Endothelial cell of umbilical vein (primary cell): ENCODE measurements around the gene CTXN2. TPM values are rescaled to one million over a fixed set of nuclear protein-coding genes. Genes with fewer than 3 reads are reported as not detected.

ENCODE experiments used
- BruUV-seq: library from RNA; stranded (reverse); fragments of 400-500 nt; replicated peaks from 2 replicates; lab custom pipeline; 2021; lab: Mats Ljungman, UMichigan
- CTCF ChIA-PET: fragments of 300-600, 350-600 bp; sonication (Branson Sonifier 250); formaldehyde crosslinking; loops from one replicate; lab custom pipeline; 2021; ENCODE audit warnings: antibody characterized with exemption, inconsistent platforms; lab: Charles Lee
- POLR2A ChIA-PET: fragments of 300-600, 350-600 bp; sonication (Branson Sonifier 250); formaldehyde crosslinking; loops from one replicate; lab custom pipeline; 2021; ENCODE audit warnings: antibody characterized with exemption, inconsistent platforms; lab: Charles Lee
- DNase-seq: peaks from one replicate; pipeline ENCODE4 v3.0.0-alpha.2; 2011; ENCODE audit warnings: low read depth, low spot score
- FAIRE-seq: peaks from 2 replicates; lab custom pipeline; 2011; peaks lifted over from hg19 to GRCh38; lab: Jason Lieb, UNC
- H2AFZ ChIP-seq: 2 replicates; pipeline ENCODE4 v1.6.0; 2012; ENCODE audit warnings: low read depth, low read length, control low read depth, inconsistent platforms
- H3K27ac ChIP-seq: 2 replicates; pipeline ENCODE4 v1.5.1; 2011; ENCODE audit warnings: low read depth, mild to moderate bottlenecking, control low read depth, low read length, moderate library complexity; ENCODE audit not compliant: insufficient read depth
- H3K27me3 ChIP-seq, 2 experiments: 2 replicates each; pipeline versions ENCODE4 v1.6.0 to v1.6.1; 2011; ENCODE audit warnings: low read length in 2 of 2, mixed read lengths in 1 of 2; ENCODE audit not compliant: control insufficient read depth in 2 of 2, insufficient read depth in 2 of 2
- H3K36me3 ChIP-seq, 2 experiments: 2 replicates in 1 of 2; 3 replicates in 1 of 2; pipeline ENCODE4 v1.5.1; 2011; ENCODE audit warnings: low read length in 2 of 2, mild to moderate bottlenecking in 1 of 2, moderate library complexity in 1 of 2; ENCODE audit not compliant: control insufficient read depth in 2 of 2, insufficient read depth in 2 of 2; ENCODE audit errors: extremely low read depth in 1 of 2
- H3K4me1 ChIP-seq: 3 replicates; pipeline ENCODE4 v1.5.1; 2011; ENCODE audit warnings: mild to moderate bottlenecking, low read length; ENCODE audit not compliant: control insufficient read depth, insufficient read depth; ENCODE audit errors: extremely low read depth
- H3K4me2 ChIP-seq: 2 replicates; pipeline ENCODE4 v1.6.1; 2011; ENCODE audit warnings: low read length, control low read depth, mixed read lengths; ENCODE audit not compliant: insufficient read depth
- H3K4me3 ChIP-seq, 3 experiments: fragments of 200-600 bp in 1 of 3; sonication (generic), shearing (Covaris generic) in 1 of 3; replicated peaks in 1 of 3; 2 replicates each; pipeline ENCODE4 v1.5.1; 2011 to 2016; ENCODE audit warnings: control low read depth in 3 of 3, low read length in 3 of 3, mild to moderate bottlenecking in 2 of 3, inconsistent platforms in 1 of 3, low read depth in 1 of 3, moderate library complexity in 1 of 3; ENCODE audit not compliant: insufficient read depth in 1 of 3
- H3K79me2 ChIP-seq: 2 replicates; pipeline ENCODE4 v1.6.0; 2012; ENCODE audit warnings: low read length, inconsistent platforms; ENCODE audit not compliant: control insufficient read depth, insufficient read depth
- H3K9ac ChIP-seq: replicated peaks from 2 replicates; pipeline ENCODE3; 2011; ENCODE audit warnings: low read length, control low read depth; ENCODE audit not compliant: insufficient read depth; ENCODE audit errors: extremely low read depth
- H3K9me1 ChIP-seq: replicated peaks from 3 replicates; pipeline ENCODE4 v1.6.0; 2011; ENCODE audit warnings: mild to moderate bottlenecking, low read length; ENCODE audit not compliant: control insufficient read depth, insufficient read depth; ENCODE audit errors: extremely low read depth
- H3K9me3 ChIP-seq: replicated peaks from 2 replicates; pipeline ENCODE4 v1.5.1; 2012; ENCODE audit warnings: low read length, inconsistent platforms; ENCODE audit not compliant: control insufficient read depth, insufficient read depth
- H4K20me1 ChIP-seq: replicated peaks from 2 replicates; pipeline ENCODE3; 2011; ENCODE audit warnings: mild to moderate bottlenecking, low read length; ENCODE audit not compliant: control insufficient read depth, insufficient read depth; ENCODE audit errors: extremely low read depth
- CTCF ChIP-seq, 2 donors: IDR thresholded peaks; 1 replicate in 1 of 2; 2 replicates in 1 of 2; pipeline ENCODE4 v1.5.1; 2011; ENCODE audit warnings: low read length in 2 of 2, mild to moderate bottlenecking in 2 of 2, moderate library complexity in 2 of 2, control low read depth in 1 of 2, inconsistent platforms in 1 of 2, low read depth in 1 of 2; ENCODE audit not compliant: insufficient read depth in 1 of 2; ENCODE audit errors: extremely low read depth in 1 of 2
- EZH2 ChIP-seq: IDR thresholded peaks from 2 replicates; pipeline ENCODE4 v1.6.1; 2012; ENCODE audit warnings: borderline replicate concordance, low read depth, mild to moderate bottlenecking, moderate library complexity, low read length, inconsistent platforms; ENCODE audit not compliant: severe bottlenecking
- FOS ChIP-seq: IDR thresholded peaks from 2 replicates; pipeline ENCODE4 v1.6.1; 2011; ENCODE audit warnings: mild to moderate bottlenecking, low read length, moderate library complexity, borderline replicate concordance; ENCODE audit not compliant: insufficient read depth
- GATA2 ChIP-seq: IDR thresholded peaks from 2 replicates; pipeline ENCODE4 v1.7.0; 2011; ENCODE audit warnings: low read depth, mild to moderate bottlenecking, moderate library complexity, mixed read lengths, low read length; ENCODE audit not compliant: insufficient read length, insufficient read depth
- JUN ChIP-seq: IDR thresholded peaks from 2 replicates; pipeline ENCODE4 v1.6.1; 2011; ENCODE audit warnings: borderline replicate concordance, low read depth; ENCODE audit not compliant: insufficient read length, insufficient read depth
- MAX ChIP-seq: IDR thresholded peaks from 2 replicates; pipeline ENCODE4 v1.6.1; 2011; ENCODE audit not compliant: insufficient read depth, insufficient read length
- MYC ChIP-seq: IDR thresholded peaks from one replicate; pipeline ENCODE4 v1.6.1; 2011; ENCODE audit warnings: mild to moderate bottlenecking, low read depth, low read length
- POLR2A ChIP-seq: IDR thresholded peaks from 2 replicates; pipeline ENCODE4 v1.6.1; 2012; ENCODE audit warnings: low read depth, mild to moderate bottlenecking, control low read depth, low read length
- POLR2AphosphoS5 ChIP-seq: IDR thresholded peaks from 2 replicates; pipeline ENCODE4 v1.6.1; 2012; ENCODE audit warnings: low read depth, mild to moderate bottlenecking, control low read depth, low read length, moderate library complexity; ENCODE audit not compliant: insufficient read depth
- dilution Hi-C: fragments of 300-500 bp; cut with MboI; formaldehyde crosslinking; loops from one replicate; pipeline ENCODE4 v1.15.0; 2019; ENCODE audit warnings: low sequenced_read_pairs; ENCODE audit not compliant: extremely low pct_ligation_motif_present
- intact Hi-C: fragments of 100-400 bp; cut with micrococcal nuclease; formaldehyde crosslinking; loops from one replicate; pipeline ENCODE4 v1.10.0; 2022
- polyA plus RNA-seq, 4 experiments: library from polyadenylated mRNA; depleted of rRNA in 3 of 4; stranded (reverse) in 3 of 4; unstranded in 1 of 4; fragments of >200 nt; gene quantifications; 2 replicates each; pipeline versions ENCODE4 v1.2.1 to v1.2.3, GENCODE V29; 2011 to 2012; ENCODE audit warnings: missing spikeins in 1 of 4
- total RNA-seq: library from RNA; stranded (reverse); gene quantifications from 2 replicates; pipeline ENCODE4 v1.2.3, GENCODE V29; 2021

Gene CTXN2
- total and polyA plus RNA-seq, 2 donors (not counting 3 experiments of a cell fraction or from before 2014, with no cell fraction given) = 0.01 TPM; not detected in 1

DNA sequence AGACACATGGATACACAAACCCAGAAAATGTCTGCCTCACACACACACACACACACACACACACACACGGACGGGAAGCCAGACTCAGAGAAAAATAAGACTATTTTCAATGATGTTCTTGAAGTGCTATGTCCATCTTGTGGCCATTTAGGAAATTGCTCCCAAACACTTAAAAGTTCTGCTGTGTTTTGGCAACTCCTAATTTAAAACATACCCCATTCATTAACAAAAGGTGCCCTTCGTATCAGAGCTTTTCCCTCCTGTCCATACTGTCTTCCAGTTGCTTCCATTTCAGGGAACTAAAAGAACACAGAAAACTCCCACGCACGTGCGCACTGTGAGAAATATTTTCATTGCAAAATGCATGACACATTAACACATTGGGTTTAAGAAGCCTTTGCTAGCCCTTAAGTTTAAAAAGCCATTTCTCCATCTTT, 59.2 kb downstream of the CTXN2 start:
- POLR2A ChIA-PET = no interaction called here
- H3K9me3 ChIP-seq = no peaks in the 10 kb centered on the region
- H2AFZ ChIP-seq = peak overlapping the region; percentile 94
- dilution Hi-C loops = no loop called here
- TF ChIP-seq CTCF (IDR thresholded peaks at IDR 0.05; ENCODE audit: extremely low read depth in 1 of 2, insufficient read depth in 1 of 2, low read depth in 1 of 2, low read length in 2 of 2) (peak; percentile 57 to 61), MYC (no peak)
- no peaks in the 10 kb centered on the region for H3K9me1 ChIP-seq
- DNase-seq (peak; percentile 71), FAIRE-seq (peak; percentile 95)
- no peaks in the 10 kb centered on the region for H3K4me1 ChIP-seq
- no peaks in the 10 kb centered on the region for H3K79me2 ChIP-seq
- no peaks in the 10 kb centered on the region for H3K27me3 ChIP-seq
- no peaks in the 10 kb centered on the region for H4K20me1 ChIP-seq
- H3K4me3 ChIP-seq = no peak overlapping the region
- no peak overlapping the region for H3K4me2 ChIP-seq
- CTCF ChIA-PET = interaction anchor here (0.7 to 3.2 kb wide), 5 partner anchors 137 to 1055 kb away, joined by 3 to 15 read pairs (median 6); no protein-coding TSS in a partner anchor
- no peak overlapping the region for H3K9ac ChIP-seq
- no TSS peak for BruUV-seq
- no peak overlapping the region for H3K27ac ChIP-seq
- intact Hi-C loops = loop anchor here (1.0 to 5.0 kb wide), 5 partner anchors 138 to 1054 kb away; partner anchors contain the start of gene SEMA6D
- no peaks in the 10 kb centered on the region for H3K36me3 ChIP-seq

GRCh38 chr15:48253172-48253571, 61.7 kb downstream of the CTXN2 start:
- H3K4me1 ChIP-seq = no peaks in the 10 kb centered on the region
- H2AFZ ChIP-seq = no peak overlapping the region
- FAIRE-seq (peak; percentile 18), DNase-seq (no peak)
- ChIA-PET POLR2A (no interaction called here), CTCF (interaction anchor here (0.8 to 1.2 kb wide), 4 partner anchors 9 to 1057 kb away, joined by 3 to 6 read pairs (median 4); no protein-coding TSS in a partner anchor)
- H3K4me2 ChIP-seq = no peak overlapping the region
- H3K27me3 ChIP-seq = peaks cover 0 to 1% of the 10 kb centered on the region in 2 experiments
- H3K27ac ChIP-seq = no peak overlapping the region
- no peaks in the 10 kb centered on the region for H3K9me3 ChIP-seq
- H3K79me2 ChIP-seq = no peaks in the 10 kb centered on the region
- TF ChIP-seq FOS (no peak), GATA2 (no peak), MAX (no peak), POLR2A (no peak), MYC (no peak), CTCF (IDR thresholded peaks at IDR 0.05; ENCODE audit: extremely low read depth in 1 of 2, insufficient read depth in 1 of 2, low read depth in 1 of 2, low read length in 2 of 2) (no peak), JUN (no peak), POLR2AphosphoS5 (no peak), EZH2 (no peak)
- no peak overlapping the region for H3K4me3 ChIP-seq
- H4K20me1 ChIP-seq = no peaks in the 10 kb centered on the region
- no peak overlapping the region for H3K9ac ChIP-seq
- dilution Hi-C loops (no loop called here), intact Hi-C loops (loop anchor here (5.0 kb wide), 1 partner anchor 536 kb away; the partner anchor contains the start of gene SEMA6D)
- H3K9me1 ChIP-seq = no peaks in the 10 kb centered on the region
- no peaks in the 10 kb centered on the region for H3K36me3 ChIP-seq
- BruUV-seq = no TSS peak
